ENCODE results near the gene MPHOSPH9. TPM values are rescaled to one million over a fixed set of nuclear protein-coding genes. Genes with fewer than 3 reads are reported as not detected.

Gene MPHOSPH9
- total RNA-seq, 4 donors from 2014 or later, result 24.1 to 35.2 (median 29.6) TPM

DNA sequence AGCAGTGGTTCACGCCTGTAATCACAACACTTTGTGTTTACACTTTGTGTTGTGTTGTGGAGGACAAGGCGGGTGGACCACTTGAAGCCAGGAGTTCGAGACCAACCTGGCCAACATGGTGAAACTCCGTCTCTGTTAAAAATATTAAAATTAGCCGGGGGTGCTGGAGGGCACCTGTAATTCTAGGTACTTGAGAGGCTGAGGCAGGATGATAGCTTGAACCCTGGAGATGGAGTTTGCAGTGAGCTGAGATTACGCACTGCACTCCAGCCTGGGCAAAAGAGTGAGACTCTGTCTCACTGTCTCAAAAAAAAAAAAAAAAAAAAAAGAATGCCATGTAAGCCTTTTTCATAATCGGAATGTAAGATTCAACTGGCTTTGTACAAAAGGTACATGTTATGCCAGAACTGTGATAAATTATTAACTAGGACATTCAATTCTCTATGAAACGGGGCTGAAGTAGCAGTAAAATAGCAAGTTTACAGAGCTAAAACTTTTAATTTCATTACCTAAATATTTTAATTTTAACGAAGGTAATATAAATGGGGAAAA, 68.2 kb downstream of the MPHOSPH9 start:
- TF ChIP-seq EP300 (IDR thresholded peaks at IDR 0.05), result no peak
- no peak for TF ChIP-seq POLR2A (IDR thresholded peaks at IDR 0.05)
- TF ChIP-seq, protein P1, sequence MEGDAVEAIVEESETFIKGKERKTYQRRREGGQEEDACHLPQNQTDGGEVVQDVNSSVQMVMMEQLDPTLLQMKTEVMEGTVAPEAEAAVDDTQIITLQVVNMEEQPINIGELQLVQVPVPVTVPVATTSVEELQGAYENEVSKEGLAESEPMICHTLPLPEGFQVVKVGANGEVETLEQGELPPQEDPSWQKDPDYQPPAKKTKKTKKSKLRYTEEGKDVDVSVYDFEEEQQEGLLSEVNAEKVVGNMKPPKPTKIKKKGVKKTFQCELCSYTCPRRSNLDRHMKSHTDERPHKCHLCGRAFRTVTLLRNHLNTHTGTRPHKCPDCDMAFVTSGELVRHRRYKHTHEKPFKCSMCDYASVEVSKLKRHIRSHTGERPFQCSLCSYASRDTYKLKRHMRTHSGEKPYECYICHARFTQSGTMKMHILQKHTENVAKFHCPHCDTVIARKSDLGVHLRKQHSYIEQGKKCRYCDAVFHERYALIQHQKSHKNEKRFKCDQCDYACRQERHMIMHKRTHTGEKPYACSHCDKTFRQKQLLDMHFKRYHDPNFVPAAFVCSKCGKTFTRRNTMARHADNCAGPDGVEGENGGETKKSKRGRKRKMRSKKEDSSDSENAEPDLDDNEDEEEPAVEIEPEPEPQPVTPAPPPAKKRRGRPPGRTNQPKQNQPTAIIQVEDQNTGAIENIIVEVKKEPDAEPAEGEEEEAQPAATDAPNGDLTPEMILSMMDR (IDR thresholded peaks at IDR 0.05), result no peak
- no peak overlapping the region for H3K27ac ChIP-seq
- no peaks in the 10 kb centered on the region for H3K9me3 ChIP-seq
- no peak overlapping the region for H3K4me3 ChIP-seq
- H3K4me1 ChIP-seq, result no peaks in the 10 kb centered on the region
- peaks cover 0 to 54% (median 9%) of the 10 kb centered on the region in 3 donors for H3K36me3 ChIP-seq
- DNase-seq (ENCODE audit: low spot score in 2 of 2), result no peak
- no peaks in the 10 kb centered on the region for H3K27me3 ChIP-seq
- WGBS, 2 donors, result 92 to 93% methylated on average over 9 of the region's 9 CpGs

DNA sequence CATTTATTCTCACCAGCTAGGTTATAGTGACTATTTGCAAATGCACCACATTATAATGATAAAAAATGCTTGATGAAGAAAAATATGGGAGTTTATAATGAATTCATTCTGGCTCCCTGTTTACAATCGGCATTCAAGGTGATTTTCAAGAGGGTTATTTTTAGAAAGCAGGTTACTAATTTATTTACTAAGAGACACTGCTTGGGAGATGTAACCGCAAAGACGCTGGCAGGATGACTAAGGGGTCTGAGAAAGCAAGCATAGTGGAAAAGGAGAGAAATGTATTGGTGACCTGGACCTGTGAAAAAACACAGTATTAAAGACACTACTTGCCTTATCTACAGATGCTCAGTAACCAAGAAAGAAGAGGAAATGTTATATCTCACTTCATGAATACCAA, 68.7 kb downstream of the MPHOSPH9 start:
- no peak for DNase-seq (ENCODE audit: low spot score in 2 of 2)
- 93 to 96% methylated on average over 3 of the region's 3 CpGs for WGBS, 2 donors
- TF ChIP-seq EP300 (IDR thresholded peaks at IDR 0.05), result no peak
- TF ChIP-seq POLR2A (IDR thresholded peaks at IDR 0.05), result no peak
- TF ChIP-seq, protein P1 (IDR thresholded peaks at IDR 0.05), result no peak
- Histone ChIP-seq H3K36me3 (peaks cover 0 to 54% (median 9%) of the 10 kb centered on the region in 3 donors), H3K27me3 (no peaks in the 10 kb centered on the region), H3K4me3 (no peak overlapping the region), H3K27ac (no peak overlapping the region), H3K4me1 (no peaks in the 10 kb centered on the region), H3K9me3 (no peaks in the 10 kb centered on the region)

DNA sequence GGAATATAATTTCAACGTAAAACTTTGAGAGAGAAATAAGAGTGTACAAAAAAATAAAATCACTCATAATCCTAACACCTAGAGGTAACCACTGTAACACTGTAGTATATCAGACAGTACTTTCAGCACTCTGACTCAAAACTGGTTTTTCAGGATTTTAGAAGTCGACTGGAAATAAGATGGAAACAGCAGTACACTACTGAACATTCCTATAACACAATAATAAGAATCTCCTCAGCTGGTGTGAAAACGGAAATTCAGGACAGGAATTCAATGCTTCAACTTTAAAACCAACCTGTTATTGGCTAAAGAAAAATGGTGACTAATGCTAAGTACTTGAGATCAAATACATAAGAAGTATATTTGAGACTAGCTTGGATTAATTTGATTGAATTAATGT, 69.7 kb downstream of the MPHOSPH9 start:
- Histone ChIP-seq H3K9me3 (no peaks in the 10 kb centered on the region), H3K4me3 (no peak overlapping the region), H3K27me3 (no peaks in the 10 kb centered on the region), H3K27ac (no peak overlapping the region), H3K4me1 (no peaks in the 10 kb centered on the region), H3K36me3 (peaks cover 0 to 54% (median 9%) of the 10 kb centered on the region in 3 donors)
- TF ChIP-seq POLR2A (IDR thresholded peaks at IDR 0.05) (no peak), EP300 (IDR thresholded peaks at IDR 0.05) (no peak)
- TF ChIP-seq, protein P1 (IDR thresholded peaks at IDR 0.05), result no peak
- WGBS, 2 donors, result 86 to 89% methylated on average over 3 of the region's 3 CpGs
- DNase-seq (ENCODE audit: low spot score in 2 of 2), result no peak

DNA sequence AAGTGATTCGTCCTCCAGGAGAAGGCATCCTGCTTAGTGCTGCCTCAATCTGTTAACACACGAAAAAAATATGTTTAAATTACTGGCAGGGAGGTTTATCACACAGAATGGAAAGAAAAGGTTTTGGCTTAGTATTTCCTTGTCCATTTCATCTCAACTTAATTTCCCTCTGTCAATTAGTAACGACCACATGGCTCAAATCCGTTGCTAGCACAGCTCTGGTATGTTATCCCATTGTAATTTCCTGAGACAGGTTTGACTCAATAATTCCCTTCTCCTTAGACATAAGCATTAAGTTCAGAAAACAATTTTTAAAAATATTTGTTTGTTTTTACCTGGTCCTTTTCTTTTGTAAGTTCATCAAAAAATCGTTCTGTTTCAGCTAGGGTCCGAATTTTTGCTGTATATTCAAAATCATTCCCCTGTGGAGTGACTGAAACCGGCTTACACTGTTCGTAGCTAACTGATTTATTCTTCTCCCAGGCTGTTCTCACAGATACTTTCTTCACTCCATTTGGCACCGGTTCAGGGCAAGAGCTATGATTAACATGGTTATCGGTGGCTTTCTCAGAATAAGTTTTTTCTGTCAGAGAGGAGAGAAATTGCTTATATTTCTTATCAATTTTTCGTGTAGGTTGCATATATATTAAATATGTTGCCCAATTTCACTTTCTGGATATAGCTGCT, 72.0 kb downstream of the MPHOSPH9 start:
- WGBS, 2 donors, result 75 to 77% methylated on average over 11 of the region's 11 CpGs
- H3K27ac ChIP-seq, result no peak overlapping the region
- no peaks in the 10 kb centered on the region for H3K27me3 ChIP-seq
- peaks cover 0 to 50% (median 9%) of the 10 kb centered on the region in 3 donors for H3K36me3 ChIP-seq
- H3K4me3 ChIP-seq, result no peak overlapping the region
- no peaks in the 10 kb centered on the region for H3K4me1 ChIP-seq
- TF ChIP-seq POLR2A (IDR thresholded peaks at IDR 0.05) (no peak), EP300 (IDR thresholded peaks at IDR 0.05) (no peak)
- TF ChIP-seq, protein P1 (IDR thresholded peaks at IDR 0.05), result no peak
- no peaks in the 10 kb centered on the region for H3K9me3 ChIP-seq
- no peak for DNase-seq (ENCODE audit: low spot score in 2 of 2)

DNA sequence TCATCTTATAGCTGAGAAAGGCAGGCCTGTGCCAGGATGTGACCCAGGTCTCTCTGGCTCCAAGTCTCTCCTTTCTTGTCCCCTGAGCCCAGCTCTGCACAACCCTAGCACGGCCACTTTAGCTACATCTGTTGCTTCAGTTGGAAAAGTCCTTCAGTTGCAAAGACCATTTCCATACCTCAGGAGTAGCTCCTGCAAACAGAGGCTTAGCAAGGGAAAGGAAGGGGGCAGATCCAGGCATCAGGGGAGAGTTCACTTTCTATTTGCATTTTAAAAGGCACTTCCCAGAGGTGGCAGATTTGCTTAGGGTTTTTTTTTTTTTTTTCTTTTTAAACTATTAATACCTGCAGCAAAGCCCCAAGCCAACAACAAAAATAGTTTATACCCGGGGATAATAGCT, 79.0 kb downstream of the MPHOSPH9 start:
- H3K27me3 ChIP-seq, result no peaks in the 10 kb centered on the region
- WGBS, 2 donors, result 52 to 59% methylated on average over 2 of the region's 2 CpGs
- H3K27ac ChIP-seq, result no peak overlapping the region
- peaks cover 0 to 25% (median 17%) of the 10 kb centered on the region in 4 donors for H3K4me1 ChIP-seq
- TF ChIP-seq, protein P1 (IDR thresholded peaks at IDR 0.05), result no peak
- no peak for TF ChIP-seq EP300 (IDR thresholded peaks at IDR 0.05)
- no peak for TF ChIP-seq POLR2A (IDR thresholded peaks at IDR 0.05)
- H3K4me3 ChIP-seq, result no peak overlapping the region
- peaks cover 0 to 15% (median 0%) of the 10 kb centered on the region in 3 donors for H3K36me3 ChIP-seq
- DNase-seq (ENCODE audit: low spot score in 2 of 2), result no peak
- no peaks in the 10 kb centered on the region for H3K9me3 ChIP-seq
